SU-DHL-6 (cell line): ENCODE results near the gene PPP2R5C.

Experiments used
- EZH2phosphoT487 ChIP-seq: fragments of 200-600 bp; sonication (generic), shearing (Covaris generic); conservative IDR thresholded peaks from 2 replicates; pipeline ENCODE4 v1.6.1; 2018; ENCODE audit warnings: mild to moderate bottlenecking, antibody characterized with exemption, low read length, moderate library complexity, mixed read lengths
- TF ChIP-seq, protein P1 (sequence below): fragments of 200-600 bp; sonication (generic); IDR thresholded peaks from one replicate; pipeline ENCODE4 v1.5.1; 2017; ENCODE audit warnings: antibody characterized with exemption, mild to moderate bottlenecking, low read length, moderate library complexity; ENCODE audit not compliant: insufficient read depth, poor library complexity, severe bottlenecking

DNA sequence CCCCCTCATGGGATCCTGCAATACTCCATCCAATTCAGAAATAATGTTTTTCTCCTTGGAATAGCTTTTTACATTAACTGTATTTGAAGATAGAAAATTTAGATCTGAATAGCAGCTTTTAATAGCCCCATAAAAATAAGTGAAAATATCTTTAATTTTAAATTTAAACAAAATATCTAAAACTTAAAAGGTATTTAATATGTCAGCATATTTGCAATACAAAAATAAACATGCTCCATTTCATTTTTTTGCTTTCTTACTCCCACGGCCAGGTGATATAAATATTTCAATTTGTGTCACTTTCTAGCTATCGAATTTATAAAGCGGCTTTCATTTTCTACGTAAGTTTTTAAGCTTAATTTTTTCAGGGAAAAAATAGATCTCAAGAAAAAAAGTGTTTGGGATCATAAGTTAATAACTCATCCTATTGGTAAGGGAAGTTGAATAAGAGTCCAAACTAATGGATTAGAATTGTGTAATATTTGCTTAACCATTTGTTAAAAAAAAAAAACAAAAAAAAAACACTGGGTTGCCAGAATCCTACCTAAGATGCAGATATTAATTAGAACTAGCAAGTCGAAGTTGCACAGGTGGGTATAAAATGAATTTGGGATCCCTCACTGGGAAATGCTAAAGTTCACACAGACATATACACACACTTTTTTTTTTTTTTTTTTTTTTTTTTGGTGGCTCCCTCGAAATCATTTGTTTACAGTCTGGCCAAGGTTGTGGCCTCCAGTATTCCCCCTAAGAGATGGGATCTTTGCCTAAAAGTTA, 47.6 kb downstream of the PPP2R5C start:
- TF ChIP-seq, protein P1, sequence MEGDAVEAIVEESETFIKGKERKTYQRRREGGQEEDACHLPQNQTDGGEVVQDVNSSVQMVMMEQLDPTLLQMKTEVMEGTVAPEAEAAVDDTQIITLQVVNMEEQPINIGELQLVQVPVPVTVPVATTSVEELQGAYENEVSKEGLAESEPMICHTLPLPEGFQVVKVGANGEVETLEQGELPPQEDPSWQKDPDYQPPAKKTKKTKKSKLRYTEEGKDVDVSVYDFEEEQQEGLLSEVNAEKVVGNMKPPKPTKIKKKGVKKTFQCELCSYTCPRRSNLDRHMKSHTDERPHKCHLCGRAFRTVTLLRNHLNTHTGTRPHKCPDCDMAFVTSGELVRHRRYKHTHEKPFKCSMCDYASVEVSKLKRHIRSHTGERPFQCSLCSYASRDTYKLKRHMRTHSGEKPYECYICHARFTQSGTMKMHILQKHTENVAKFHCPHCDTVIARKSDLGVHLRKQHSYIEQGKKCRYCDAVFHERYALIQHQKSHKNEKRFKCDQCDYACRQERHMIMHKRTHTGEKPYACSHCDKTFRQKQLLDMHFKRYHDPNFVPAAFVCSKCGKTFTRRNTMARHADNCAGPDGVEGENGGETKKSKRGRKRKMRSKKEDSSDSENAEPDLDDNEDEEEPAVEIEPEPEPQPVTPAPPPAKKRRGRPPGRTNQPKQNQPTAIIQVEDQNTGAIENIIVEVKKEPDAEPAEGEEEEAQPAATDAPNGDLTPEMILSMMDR, result no peak
- TF ChIP-seq EZH2phosphoT487, result no peak
